ENCODE measurements around the gene DDAH1.

Gene DDAH1

GRCh38 chr1:85398391-85399064, 66.4 kb downstream of the DDAH1 start:
- no peak overlapping the region for H3K18ac ChIP-seq (ENCODE audit: low read length)
- no peak overlapping the region for H3K56ac ChIP-seq (ENCODE audit: low read length)
- no peak overlapping the region for H2BK120ac ChIP-seq (ENCODE audit: low read depth, low read length)
- H3K4ac ChIP-seq (ENCODE audit: low read depth, low read length): no peak overlapping the region
- H3K4me1 ChIP-seq (ENCODE audit: control insufficient read depth, low read depth, low read length): no peaks in the 10 kb centered on the region
- H3K4me2 ChIP-seq (ENCODE audit: low read length): no peak overlapping the region
- H3K27me3 ChIP-seq (ENCODE audit: insufficient read depth, low read length, poor library complexity): no peaks in the 10 kb centered on the region
- no peak overlapping the region for H3K9ac ChIP-seq (ENCODE audit: low read length)
- H2AK5ac ChIP-seq (ENCODE audit: low read length): no peak overlapping the region
- no peak overlapping the region for H4K8ac ChIP-seq (ENCODE audit: low read depth, low read length)
- no peak overlapping the region for H3K4me3 ChIP-seq (ENCODE audit: low read length)
- no peaks in the 10 kb centered on the region for H3K36me3 ChIP-seq (ENCODE audit: control insufficient read depth, insufficient read depth, low read length)
- WGBS (ENCODE audit: extremely low coverage, insufficient coverage, low lambda C conversion rate): no CpG with 5 or more reads among the region's 6 CpGs
- no peaks in the 10 kb centered on the region for H3K79me2 ChIP-seq (ENCODE audit: control insufficient read depth, insufficient read depth, low read length)
- H2BK5ac ChIP-seq (ENCODE audit: low read length): no peak overlapping the region
- H3K79me1 ChIP-seq (ENCODE audit: low read length): no peaks in the 10 kb centered on the region
- H2BK15ac ChIP-seq (replicated peaks; ENCODE audit: low read depth): no peak overlapping the region
- no peak overlapping the region for H4K5ac ChIP-seq (ENCODE audit: low read length)
- no peak overlapping the region for H3K23ac ChIP-seq (ENCODE audit: low read length)
- DNase-seq: peak; percentile 23
- H3K27ac ChIP-seq (ENCODE audit: low read depth, low read length): no peak overlapping the region

- Histone ChIP-seq H3K27ac (ENCODE audit: low read depth, low read length) (no peak overlapping the region), H3K4me2 (ENCODE audit: low read length) (no peak overlapping the region), H3K4me1 (ENCODE audit: control insufficient read depth, low read depth, low read length) (no peaks in the 10 kb centered on the region), H3K79me1 (ENCODE audit: low read length) (no peaks in the 10 kb centered on the region), H3K79me2 (ENCODE audit: control insufficient read depth, insufficient read depth, low read length) (no peaks in the 10 kb centered on the region), H3K9ac (ENCODE audit: low read length) (no peak overlapping the region), H3K23ac (ENCODE audit: low read length) (no peak overlapping the region), H2BK120ac (ENCODE audit: low read depth, low read length) (no peak overlapping the region), H4K8ac (ENCODE audit: low read depth, low read length) (no peak overlapping the region), H3K36me3 (ENCODE audit: control insufficient read depth, insufficient read depth, low read length) (no peaks in the 10 kb centered on the region), H3K56ac (ENCODE audit: low read length) (no peak overlapping the region), H3K4me3 (ENCODE audit: low read length) (no peak overlapping the region), H2BK5ac (ENCODE audit: low read length) (no peak overlapping the region), H3K27me3 (ENCODE audit: insufficient read depth, low read length, poor library complexity) (no peaks in the 10 kb centered on the region), H2AK5ac (ENCODE audit: low read length) (no peak overlapping the region), H4K5ac (ENCODE audit: low read length) (no peak overlapping the region), H2BK15ac (replicated peaks; ENCODE audit: low read depth) (no peak overlapping the region), H3K4ac (ENCODE audit: low read depth, low read length) (no peak overlapping the region), H3K18ac (ENCODE audit: low read length) (no peak overlapping the region)
- WGBS (ENCODE audit: extremely low coverage, insufficient coverage, low lambda C conversion rate): no CpG with 5 or more reads among the region's 4 CpGs
- peak; percentile 55 for DNase-seq
Observed at GRCh38 chr1:85397490-85398032, 67.4 kb downstream of the DDAH1 start.

GRCh38 chr1:85396194-85396593, 68.8 kb downstream of the DDAH1 start:
- H3K36me3 ChIP-seq (ENCODE audit: control insufficient read depth, insufficient read depth, low read length): no peaks in the 10 kb centered on the region
- H3K9ac ChIP-seq (ENCODE audit: low read length): no peak overlapping the region
- H3K27ac ChIP-seq (ENCODE audit: low read depth, low read length): no peak overlapping the region
- no peaks in the 10 kb centered on the region for H3K79me2 ChIP-seq (ENCODE audit: control insufficient read depth, insufficient read depth, low read length)
- H2BK120ac ChIP-seq (ENCODE audit: low read depth, low read length): no peak overlapping the region
- peak; percentile 56 for DNase-seq
- no CpG with 5 or more reads among the region's 2 CpGs for WGBS (ENCODE audit: extremely low coverage, insufficient coverage, low lambda C conversion rate)
- no peak overlapping the region for H2AK5ac ChIP-seq (ENCODE audit: low read length)
- no peak overlapping the region for H3K23ac ChIP-seq (ENCODE audit: low read length)
- H3K18ac ChIP-seq (ENCODE audit: low read length): no peak overlapping the region
- no peaks in the 10 kb centered on the region for H3K4me1 ChIP-seq (ENCODE audit: control insufficient read depth, low read depth, low read length)
- no peak overlapping the region for H4K5ac ChIP-seq (ENCODE audit: low read length)
- H3K4me2 ChIP-seq (ENCODE audit: low read length): no peak overlapping the region
- H3K4ac ChIP-seq (ENCODE audit: low read depth, low read length): no peak overlapping the region
- no peak overlapping the region for H2BK15ac ChIP-seq (replicated peaks; ENCODE audit: low read depth)
- no peaks in the 10 kb centered on the region for H3K27me3 ChIP-seq (ENCODE audit: insufficient read depth, low read length, poor library complexity)
- H3K4me3 ChIP-seq (ENCODE audit: low read length): no peak overlapping the region
- H3K79me1 ChIP-seq (ENCODE audit: low read length): no peaks in the 10 kb centered on the region
- H2BK5ac ChIP-seq (ENCODE audit: low read length): no peak overlapping the region
- no peak overlapping the region for H3K56ac ChIP-seq (ENCODE audit: low read length)
- no peak overlapping the region for H4K8ac ChIP-seq (ENCODE audit: low read depth, low read length)

DNA sequence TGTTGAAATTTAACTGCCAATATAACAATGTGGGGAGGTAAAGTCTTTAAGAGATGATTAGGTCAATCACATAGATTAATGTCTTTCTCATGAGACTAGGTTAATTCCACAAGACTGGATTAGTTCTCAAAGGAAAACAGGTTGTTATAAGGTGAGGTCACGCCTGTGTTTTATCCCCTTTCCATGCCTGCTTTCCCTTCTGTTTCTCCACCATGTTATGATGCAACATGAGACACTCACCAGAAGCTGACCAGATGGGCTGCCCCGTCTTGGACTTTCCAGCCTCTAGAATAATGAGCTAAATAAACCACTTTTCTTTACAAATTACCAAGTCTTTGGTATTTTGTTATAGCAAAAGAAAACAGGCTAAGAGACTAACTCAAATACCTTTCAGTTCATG, 70.8 kb downstream of the DDAH1 start:
- H3K56ac ChIP-seq (ENCODE audit: low read length): no peak overlapping the region
- H2AK5ac ChIP-seq (ENCODE audit: low read length): no peak overlapping the region
- no peak overlapping the region for H3K4me3 ChIP-seq (ENCODE audit: low read length)
- peak; percentile 45 for DNase-seq
- no peak overlapping the region for H2BK120ac ChIP-seq (ENCODE audit: low read depth, low read length)
- no peak overlapping the region for H3K9ac ChIP-seq (ENCODE audit: low read length)
- no peak overlapping the region for H2BK15ac ChIP-seq (replicated peaks; ENCODE audit: low read depth)
- H3K27ac ChIP-seq (ENCODE audit: low read depth, low read length): no peak overlapping the region
- H3K36me3 ChIP-seq (ENCODE audit: control insufficient read depth, insufficient read depth, low read length): no peaks in the 10 kb centered on the region
- no peak overlapping the region for H2BK5ac ChIP-seq (ENCODE audit: low read length)
- WGBS (ENCODE audit: extremely low coverage, insufficient coverage, low lambda C conversion rate): no CpG with 5 or more reads among the region's 2 CpGs
- no peaks in the 10 kb centered on the region for H3K4me1 ChIP-seq (ENCODE audit: control insufficient read depth, low read depth, low read length)
- no peaks in the 10 kb centered on the region for H3K79me1 ChIP-seq (ENCODE audit: low read length)
- no peaks in the 10 kb centered on the region for H3K27me3 ChIP-seq (ENCODE audit: insufficient read depth, low read length, poor library complexity)
- H3K4me2 ChIP-seq (ENCODE audit: low read length): no peak overlapping the region
- H3K79me2 ChIP-seq (ENCODE audit: control insufficient read depth, insufficient read depth, low read length): no peaks in the 10 kb centered on the region
- no peak overlapping the region for H4K8ac ChIP-seq (ENCODE audit: low read depth, low read length)
- H3K23ac ChIP-seq (ENCODE audit: low read length): no peak overlapping the region
- H3K4ac ChIP-seq (ENCODE audit: low read depth, low read length): no peak overlapping the region
- H3K18ac ChIP-seq (ENCODE audit: low read length): no peak overlapping the region
- H4K5ac ChIP-seq (ENCODE audit: low read length): no peak overlapping the region

GRCh38 chr1:85393490-85393889, 71.5 kb downstream of the DDAH1 start:
- DNase-seq: peak; percentile 79
- Histone ChIP-seq H3K56ac (ENCODE audit: low read length) (no peak overlapping the region), H2BK15ac (replicated peaks; ENCODE audit: low read depth) (no peak overlapping the region), H2AK5ac (ENCODE audit: low read length) (no peak overlapping the region), H3K4ac (ENCODE audit: low read depth, low read length) (no peak overlapping the region), H3K27me3 (ENCODE audit: insufficient read depth, low read length, poor library complexity) (no peaks in the 10 kb centered on the region), H4K8ac (ENCODE audit: low read depth, low read length) (no peak overlapping the region), H3K4me1 (ENCODE audit: control insufficient read depth, low read depth, low read length) (no peaks in the 10 kb centered on the region), H3K4me2 (ENCODE audit: low read length) (no peak overlapping the region), H3K23ac (ENCODE audit: low read length) (no peak overlapping the region), H2BK5ac (ENCODE audit: low read length) (no peak overlapping the region), H3K4me3 (ENCODE audit: low read length) (no peak overlapping the region), H3K18ac (ENCODE audit: low read length) (no peak overlapping the region), H3K27ac (ENCODE audit: low read depth, low read length) (no peak overlapping the region), H3K79me1 (ENCODE audit: low read length) (no peaks in the 10 kb centered on the region), H3K9ac (ENCODE audit: low read length) (no peak overlapping the region), H2BK120ac (ENCODE audit: low read depth, low read length) (no peak overlapping the region), H3K36me3 (ENCODE audit: control insufficient read depth, insufficient read depth, low read length) (no peaks in the 10 kb centered on the region), H4K5ac (ENCODE audit: low read length) (no peak overlapping the region), H3K79me2 (ENCODE audit: control insufficient read depth, insufficient read depth, low read length) (no peaks in the 10 kb centered on the region)

- Histone ChIP-seq H3K4me2 (ENCODE audit: low read length) (no peak overlapping the region), H3K9ac (ENCODE audit: low read length) (no peak overlapping the region), H2BK120ac (ENCODE audit: low read depth, low read length) (no peak overlapping the region), H2AK5ac (ENCODE audit: low read length) (no peak overlapping the region), H3K79me1 (ENCODE audit: low read length) (no peaks in the 10 kb centered on the region), H3K4ac (ENCODE audit: low read depth, low read length) (no peak overlapping the region), H3K36me3 (ENCODE audit: control insufficient read depth, insufficient read depth, low read length) (no peaks in the 10 kb centered on the region), H3K23ac (ENCODE audit: low read length) (no peak overlapping the region), H3K79me2 (ENCODE audit: control insufficient read depth, insufficient read depth, low read length) (no peaks in the 10 kb centered on the region), H2BK15ac (replicated peaks; ENCODE audit: low read depth) (no peak overlapping the region), H3K4me3 (ENCODE audit: low read length) (no peak overlapping the region), H3K18ac (ENCODE audit: low read length) (no peak overlapping the region), H3K27ac (ENCODE audit: low read depth, low read length) (no peak overlapping the region), H4K5ac (ENCODE audit: low read length) (no peak overlapping the region), H3K27me3 (ENCODE audit: insufficient read depth, low read length, poor library complexity) (no peaks in the 10 kb centered on the region), H3K4me1 (ENCODE audit: control insufficient read depth, low read depth, low read length) (no peaks in the 10 kb centered on the region), H2BK5ac (ENCODE audit: low read length) (no peak overlapping the region), H3K56ac (ENCODE audit: low read length) (no peak overlapping the region), H4K8ac (ENCODE audit: low read depth, low read length) (no peak overlapping the region)
- DNase-seq: no peak
Observed at GRCh38 chr1:85388416-85388815, 76.5 kb downstream of the DDAH1 start.

Data from mesendoderm (in vitro differentiated cells).